HL-60/S4 (cell line): Measurements from ENCODE around the gene DNAJC2.
"Not testable (repeated sequence)": the region's sequence is repeated elsewhere in the genome, so short reads cannot be mapped to it uniquely, and the experiment has no call there.

ENCODE experiments used
- in situ Hi-C: fragments of 300-500 bp; cut with MboI; formaldehyde crosslinking; loops from 2 replicates; pipeline ENCODE4 v1.14.3; 2022; ENCODE audit warnings: low sequenced_read_pairs

DNAJC2 gene

DNA sequence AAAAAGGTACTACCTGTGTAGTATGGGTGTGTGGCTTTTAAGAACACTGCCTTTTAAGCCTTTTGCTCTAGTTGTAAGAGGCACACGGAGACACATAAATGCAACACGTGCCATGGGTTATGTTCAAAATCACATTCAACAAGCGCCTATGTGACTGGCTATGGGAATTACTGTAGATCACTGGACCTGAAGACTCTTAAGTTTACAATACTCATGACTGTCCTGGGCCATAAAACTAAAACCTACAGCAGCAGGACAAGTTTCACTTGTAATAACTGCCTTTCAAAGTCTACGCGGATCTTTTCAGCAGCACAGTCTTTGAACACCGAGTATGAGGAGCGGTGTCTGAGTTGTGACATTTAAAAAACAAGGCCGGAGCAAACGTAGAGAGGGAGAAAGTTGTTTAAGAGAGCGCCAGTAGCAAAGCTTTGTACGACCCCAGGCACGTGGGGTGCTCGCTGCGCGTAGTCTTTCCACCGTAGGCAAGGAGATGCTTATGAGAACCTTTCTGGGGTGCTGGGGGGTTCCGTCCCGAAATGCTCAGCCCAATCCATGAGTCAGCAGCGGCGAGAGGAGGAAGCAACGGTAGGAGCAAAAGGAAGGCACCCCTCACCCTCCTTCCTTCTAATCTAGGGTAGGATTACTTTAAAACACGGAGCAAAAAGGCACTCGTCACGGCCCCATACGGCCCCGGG, 662 bp downstream of the DNAJC2 start:
- in situ Hi-C loops = no loop called here

DNA sequence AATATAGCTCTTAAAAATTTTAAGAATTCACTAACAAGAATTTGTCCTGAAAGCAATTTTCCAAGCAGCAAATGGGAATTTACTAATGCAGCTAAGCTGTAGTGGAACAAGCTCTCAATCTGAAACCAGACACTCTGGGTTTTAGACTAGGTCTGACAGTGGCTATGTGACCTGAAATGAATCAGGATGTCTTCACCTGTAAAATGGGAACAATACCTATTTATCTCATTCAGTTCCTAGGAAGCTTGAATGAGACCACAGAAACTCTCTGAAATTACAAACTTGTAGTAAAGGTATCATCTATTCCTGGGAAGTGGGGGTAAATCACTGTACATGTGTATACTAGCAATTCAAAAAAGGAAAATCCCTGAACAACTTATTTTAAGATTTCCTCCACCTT, 1.2 kb downstream of the DNAJC2 start:
- in situ Hi-C loops = no loop called here

DNA sequence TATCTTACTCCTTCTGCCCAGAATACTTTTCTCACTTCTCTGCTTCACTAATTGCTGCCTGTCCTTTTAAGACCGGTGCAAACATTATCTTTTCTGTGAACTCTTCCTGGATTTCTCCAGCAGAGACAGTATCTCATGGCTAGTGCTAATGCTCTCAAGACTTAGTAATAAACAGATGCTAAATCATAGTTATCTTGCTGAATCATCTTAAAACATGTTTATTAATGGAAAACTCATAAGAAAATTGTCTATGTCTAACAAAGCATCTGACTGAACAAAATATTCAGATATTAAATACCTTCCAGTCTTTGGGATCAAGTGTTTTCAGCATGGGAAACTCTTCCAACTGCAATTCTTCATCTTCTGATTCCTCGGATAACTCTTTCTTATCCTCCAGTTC, 3.1 kb downstream of the DNAJC2 start:
- in situ Hi-C loops = no loop called here

DNA sequence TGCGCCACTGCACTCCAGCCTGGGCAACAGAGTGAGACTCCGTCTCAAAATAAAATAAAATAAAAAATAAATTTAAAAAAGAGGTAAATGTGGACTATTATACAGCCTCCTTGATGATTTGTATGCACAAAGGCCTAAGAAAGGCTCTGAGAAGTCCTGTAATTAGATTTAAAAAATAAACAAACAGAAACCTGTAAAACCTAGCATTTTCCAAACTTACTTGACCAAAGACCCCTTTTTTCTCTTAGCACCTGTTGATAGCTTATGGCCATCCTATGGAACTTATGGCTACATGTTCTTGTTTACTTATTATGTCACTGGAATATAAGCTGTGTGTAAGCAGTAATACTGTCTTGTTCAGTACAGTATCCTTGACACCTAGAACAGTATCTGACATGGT, 5.7 kb downstream of the DNAJC2 start:
- in situ Hi-C loops = no loop called here

DNA sequence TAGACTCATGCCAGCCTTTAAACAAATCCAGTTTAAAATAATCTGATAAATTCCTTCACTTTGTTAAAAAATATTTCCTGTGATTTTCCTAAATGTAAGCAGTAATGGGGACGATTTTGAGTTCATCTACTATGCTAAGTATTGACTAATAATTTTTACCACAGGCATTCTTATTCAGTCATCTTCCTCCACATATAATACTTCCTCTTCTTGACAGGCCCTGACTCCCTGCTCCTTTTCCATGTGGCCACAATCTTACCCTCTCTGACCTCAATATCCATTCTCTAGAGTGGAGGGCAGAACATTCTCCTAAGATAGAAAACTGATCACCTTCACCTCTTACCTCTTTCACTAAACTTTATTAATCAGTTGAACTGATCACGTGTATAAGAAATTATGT, 7.8 kb downstream of the DNAJC2 start:
- in situ Hi-C loops = no loop called here

DNA sequence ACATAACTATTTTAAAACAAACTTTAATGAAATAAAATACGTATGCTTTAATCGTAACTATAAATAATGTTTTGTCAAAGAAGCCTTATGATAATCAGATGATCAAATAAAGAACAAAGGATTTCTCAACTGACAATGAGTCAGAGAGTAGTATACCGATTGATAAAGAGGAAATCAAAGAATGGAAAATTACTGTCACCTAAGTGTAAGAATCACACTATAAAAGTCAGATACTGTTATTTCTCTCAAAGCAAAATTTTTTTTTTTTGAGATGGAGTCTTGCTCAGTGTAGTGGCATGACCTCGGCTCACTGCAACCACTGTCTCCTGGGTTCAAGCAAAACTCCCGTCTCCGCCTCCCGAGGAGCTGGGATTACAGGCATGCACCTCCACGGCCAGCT, 18.8 kb downstream of the DNAJC2 start:
- in situ Hi-C loops = no loop called here

DNA sequence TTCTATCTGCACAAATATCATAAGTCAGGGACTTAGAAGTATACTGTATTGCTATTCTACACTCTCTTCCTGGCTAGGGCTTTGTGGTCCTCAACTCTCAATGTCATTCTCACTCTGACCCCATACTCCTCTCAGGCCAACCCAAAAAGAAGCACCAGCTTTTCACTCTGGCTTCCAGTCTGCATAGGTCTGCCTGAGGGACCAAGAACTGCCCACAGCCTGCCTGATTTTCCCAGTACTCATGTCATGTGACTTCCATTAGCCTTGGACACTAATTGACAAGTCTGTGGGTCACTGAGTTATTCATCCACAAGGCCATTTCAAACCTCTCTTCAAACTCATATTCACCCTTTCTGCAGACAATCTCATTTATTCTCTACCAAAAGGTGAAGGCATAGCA, 27.6 kb downstream of the DNAJC2 start:
- in situ Hi-C loops = no loop called here

DNA sequence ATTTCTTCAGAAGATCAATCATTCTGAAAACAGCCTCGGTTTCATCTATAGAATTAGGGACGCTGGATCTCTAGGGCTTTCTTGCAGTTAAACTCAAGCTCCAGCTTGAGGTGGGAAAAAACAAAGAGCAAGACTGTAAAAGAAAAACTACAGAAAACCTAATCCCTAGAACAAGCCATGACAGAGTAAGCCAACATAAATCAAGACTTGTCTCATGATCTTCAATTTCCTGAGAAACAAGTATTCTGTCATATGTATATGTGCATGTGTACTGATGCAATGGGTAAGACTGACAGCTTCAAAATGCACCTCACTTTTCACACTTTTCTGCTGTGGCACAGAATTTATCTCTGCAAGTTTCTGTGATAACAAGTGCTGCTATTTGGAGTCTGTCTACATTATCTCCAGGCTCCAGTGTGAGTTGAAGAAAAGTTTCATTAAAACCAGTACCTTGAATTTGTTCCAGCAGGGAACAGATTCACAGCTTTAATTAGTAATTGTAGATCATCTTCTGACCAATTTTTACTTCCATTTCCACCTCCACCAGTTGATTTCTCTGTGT, 28.1 kb downstream of the DNAJC2 start:
- in situ Hi-C loops = no loop called here

DNA sequence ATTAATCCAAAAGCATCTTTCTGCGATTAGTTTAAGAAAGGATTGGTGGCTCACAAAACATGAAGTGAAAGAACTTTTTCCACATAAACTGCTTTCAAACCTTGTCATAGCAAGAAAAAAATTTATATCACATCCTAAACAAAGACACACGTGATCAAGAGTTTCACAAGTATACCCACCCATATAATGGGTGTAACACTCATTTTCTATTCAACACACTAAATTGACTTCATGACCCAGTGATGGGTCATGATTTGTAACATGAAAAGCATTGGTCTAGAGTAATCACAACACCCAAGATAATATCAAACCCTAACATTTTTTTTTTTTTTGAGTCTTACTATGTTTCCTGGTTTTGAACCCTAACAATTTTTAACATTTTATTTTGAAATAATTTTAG, 29.7 kb downstream of the DNAJC2 start:
- in situ Hi-C loops = no loop called here

DNA sequence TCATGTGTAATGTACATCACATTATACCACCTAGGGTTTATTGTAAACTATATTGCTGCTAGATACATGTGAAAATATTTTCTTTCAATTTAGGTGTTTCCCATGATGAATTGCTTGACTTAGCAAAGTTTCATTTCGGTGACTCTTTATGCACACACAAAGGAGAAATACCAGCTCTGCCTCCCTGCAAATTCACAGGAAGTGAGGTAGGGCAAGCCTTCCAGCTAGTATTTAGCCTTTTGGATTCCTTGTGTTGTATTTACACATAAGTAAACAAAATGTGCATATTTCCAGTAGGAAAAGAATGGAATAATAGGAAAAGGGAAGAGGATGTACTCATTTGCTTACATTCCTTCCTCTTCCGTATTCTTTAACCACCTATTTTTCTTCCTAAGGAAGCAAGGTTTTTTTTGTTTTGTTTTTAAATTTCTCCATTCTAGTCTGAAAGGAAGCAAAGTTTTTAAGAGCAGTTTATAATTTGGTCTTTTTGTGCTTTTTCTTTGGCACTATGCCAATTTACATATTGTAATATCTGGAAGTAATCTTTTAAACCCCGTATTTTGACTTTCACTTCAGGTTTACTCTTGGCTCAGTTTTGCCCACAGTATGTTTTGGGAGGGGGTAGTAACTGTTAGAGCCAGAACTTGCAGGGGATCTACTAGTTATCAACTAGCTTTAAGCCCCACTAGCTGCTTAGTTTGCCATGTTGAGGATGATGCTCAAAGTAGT, 36.9 kb downstream of the DNAJC2 start:
- in situ Hi-C loops = no loop called here

DNA sequence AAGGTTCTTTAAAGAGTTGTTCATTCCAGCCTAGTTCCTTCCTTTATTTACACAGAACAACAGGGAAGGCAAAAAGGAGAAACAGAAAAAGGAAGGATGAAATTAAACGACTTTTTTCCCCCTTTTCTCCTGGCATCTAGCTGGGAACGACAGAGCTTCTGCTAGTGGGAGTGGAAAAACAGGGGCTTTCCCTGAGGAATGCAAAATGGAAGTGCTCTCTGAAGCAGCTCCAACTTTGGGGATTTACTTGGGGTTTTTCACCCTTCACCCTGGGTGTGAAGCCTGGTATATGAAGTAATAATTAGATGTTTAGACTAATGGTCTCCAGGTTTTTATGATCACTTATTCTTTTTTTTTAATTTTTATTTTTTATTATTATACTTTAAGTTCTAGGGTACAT, 43.1 kb downstream of the DNAJC2 start:
- in situ Hi-C loops = no loop called here

DNA sequence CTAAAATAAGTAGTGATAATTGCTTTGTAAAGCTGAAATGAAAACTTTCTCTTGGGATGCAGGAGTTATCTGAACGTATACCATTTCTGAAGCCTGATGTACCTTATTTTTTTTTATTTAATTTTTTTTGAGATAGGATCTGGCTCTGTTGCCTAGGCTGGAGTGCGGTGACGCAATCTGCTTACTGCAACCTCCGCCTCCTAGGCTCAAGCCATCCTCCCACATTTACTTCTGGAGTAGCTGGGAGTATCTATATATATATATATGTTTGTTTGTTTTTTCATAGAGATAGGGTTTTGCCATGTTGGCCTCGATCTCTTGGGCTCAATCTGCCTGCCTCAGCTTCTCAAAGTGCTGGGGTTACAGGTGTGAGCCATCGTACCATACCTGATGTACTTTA, 44.9 kb downstream of the DNAJC2 start:
- in situ Hi-C loops = no loop called here

DNA sequence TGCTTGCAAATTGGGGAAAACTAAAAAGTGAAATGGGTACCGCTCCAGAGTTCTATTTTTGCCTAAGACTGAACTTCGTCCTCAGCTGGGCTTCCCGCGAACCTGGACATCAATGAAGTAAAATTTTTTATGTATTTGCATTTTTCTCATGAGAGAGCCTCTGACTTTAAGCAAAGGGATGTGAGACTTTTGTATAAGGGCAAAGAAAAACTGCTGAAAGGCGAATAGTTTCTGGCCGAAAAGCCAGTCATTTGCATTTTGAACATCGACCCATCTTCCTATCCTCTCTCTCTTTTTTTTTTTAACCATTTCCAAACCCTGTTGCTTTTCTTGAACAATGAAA, 46.8 kb downstream of the DNAJC2 start:
- in situ Hi-C loops = no loop called here

DNA sequence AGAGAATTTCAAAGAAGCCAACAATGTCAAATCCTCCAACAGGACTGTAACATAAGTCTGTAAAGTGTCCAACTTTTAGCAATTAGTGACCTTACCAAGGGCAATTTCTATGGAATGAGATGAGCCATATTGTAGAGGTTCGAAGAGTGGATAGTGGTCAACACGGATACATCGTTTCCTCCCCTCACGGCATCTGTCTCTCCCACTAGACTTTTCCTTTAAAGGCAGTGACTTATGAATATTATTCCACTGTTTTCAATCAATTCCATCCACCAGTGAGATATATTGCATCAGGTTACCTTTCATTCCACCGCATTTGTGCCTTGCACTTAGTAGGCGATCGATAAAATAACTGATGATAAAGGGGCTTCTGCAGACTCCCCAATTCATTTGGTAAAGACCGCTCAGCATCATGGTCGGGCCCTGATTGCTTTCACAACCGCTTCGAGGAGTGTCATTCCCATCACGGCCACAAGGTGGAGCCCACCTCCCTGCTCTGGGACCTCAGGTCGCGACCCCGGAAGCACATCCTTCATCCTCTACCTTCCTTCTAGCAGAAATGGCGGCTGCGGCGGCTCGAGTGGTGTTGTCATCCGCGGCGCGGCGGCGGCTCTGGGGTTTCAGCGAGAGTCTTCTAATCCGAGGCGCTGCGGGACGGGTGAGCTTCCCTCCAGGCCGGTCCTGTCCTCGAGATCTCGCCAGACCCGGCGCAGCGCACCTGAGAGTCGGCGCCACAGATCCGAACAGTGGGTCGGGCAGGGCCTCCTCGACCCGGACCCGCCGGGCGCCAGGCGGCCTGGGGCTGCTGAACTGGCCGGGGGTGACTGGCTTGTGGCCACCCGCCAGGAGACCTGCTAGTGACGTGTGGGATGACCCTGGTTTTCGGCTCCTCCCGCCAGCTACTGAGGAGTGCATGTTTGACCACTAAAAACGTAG, 47.4 kb downstream of the DNAJC2 start, which contains the start of gene PMPCB:
TSS of gene PMPCB (plus strand) at position 535 of the 936 bp plus-strand sequence. CDS start at position 560, 25 bp downstream.
- in situ Hi-C loops = no loop called here

DNA sequence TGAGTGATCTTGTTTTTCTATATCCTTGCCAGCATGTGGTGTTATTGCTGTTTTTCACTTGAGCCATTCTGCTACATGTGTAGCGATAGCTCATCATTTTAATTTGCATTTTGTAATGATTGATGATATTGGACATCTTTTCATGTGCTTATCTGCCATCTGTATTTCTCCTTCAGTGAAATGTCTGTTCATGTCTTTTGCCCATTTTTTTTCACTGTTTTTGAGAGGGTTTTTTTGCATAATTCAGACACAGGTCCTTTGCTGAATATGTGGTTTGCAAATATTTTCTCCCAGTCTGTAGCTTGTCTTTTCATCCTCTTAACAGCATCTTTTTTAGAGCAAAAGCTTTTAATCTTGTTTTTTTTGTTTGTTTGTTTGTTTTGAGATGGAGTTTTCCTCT, 51.0 kb downstream of the DNAJC2 start:
- in situ Hi-C loops = no loop called here

DNA sequence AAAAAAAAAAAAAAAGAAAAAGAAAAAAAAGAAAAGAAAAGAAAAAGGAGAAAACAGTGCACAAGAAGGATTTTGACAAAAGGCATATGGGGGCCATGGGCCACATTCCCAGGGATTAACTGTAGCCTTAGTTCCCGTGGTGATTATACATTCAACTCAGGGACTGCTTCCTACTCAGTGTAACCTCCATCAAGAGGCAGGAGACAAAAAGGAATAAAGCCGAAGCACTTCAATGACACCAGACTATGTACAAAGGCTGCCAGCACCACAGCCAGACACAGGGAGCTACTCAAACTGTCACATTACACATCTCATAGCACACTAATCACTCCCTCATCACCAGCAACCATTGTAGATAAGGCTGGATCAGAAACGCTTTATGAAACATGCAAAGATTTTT, 52.4 kb downstream of the DNAJC2 start:
- in situ Hi-C loops = no loop called here

DNA sequence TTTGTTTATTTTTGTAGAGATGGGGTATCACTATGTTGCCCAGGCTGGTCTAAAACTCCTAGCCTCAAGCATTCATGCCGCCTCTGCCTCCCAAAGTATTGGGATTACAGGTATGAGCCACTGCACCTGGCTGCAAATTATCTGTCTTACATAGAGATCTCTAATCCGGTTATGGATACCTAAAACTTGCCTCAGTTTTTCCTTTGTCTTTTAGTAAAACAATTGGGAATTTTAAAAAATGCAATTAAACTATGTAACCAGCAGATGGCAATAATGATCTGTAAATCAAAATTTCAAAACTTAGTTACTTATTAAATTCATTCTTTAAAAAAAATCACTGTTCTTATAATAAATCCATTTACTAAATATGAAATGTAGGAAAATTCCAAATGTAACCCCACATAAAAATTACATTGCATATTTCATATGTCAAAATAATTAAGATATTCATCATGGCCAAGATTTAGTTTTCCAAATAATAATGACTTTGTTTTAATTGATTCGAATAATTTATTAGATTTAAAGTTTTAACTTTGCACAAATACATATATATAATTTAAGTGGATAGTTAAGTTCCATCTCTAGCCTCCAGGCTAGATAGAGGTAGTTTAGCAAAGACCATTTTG, 61.7 kb downstream of the DNAJC2 start:
- in situ Hi-C loops = not testable (repeated sequence)

DNA sequence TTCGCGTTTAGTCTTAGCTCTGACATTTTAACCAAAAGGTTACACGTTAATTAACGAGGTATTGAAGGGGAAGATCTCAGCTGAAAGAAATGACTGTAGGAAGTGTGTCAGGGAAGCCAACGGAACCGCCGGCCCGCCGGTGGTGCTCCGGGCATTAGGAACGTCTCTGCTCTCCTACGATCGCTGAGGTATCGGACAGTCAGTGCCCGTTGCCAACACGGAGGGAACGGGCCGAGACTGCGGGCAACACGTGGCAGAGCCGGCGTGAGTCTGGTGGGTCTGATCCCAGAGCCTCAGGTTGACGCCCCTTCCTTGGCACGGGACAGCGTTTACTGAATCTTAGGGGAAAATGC, 63.8 kb downstream of the DNAJC2 start:
- in situ Hi-C loops = not testable (repeated sequence)

DNA sequence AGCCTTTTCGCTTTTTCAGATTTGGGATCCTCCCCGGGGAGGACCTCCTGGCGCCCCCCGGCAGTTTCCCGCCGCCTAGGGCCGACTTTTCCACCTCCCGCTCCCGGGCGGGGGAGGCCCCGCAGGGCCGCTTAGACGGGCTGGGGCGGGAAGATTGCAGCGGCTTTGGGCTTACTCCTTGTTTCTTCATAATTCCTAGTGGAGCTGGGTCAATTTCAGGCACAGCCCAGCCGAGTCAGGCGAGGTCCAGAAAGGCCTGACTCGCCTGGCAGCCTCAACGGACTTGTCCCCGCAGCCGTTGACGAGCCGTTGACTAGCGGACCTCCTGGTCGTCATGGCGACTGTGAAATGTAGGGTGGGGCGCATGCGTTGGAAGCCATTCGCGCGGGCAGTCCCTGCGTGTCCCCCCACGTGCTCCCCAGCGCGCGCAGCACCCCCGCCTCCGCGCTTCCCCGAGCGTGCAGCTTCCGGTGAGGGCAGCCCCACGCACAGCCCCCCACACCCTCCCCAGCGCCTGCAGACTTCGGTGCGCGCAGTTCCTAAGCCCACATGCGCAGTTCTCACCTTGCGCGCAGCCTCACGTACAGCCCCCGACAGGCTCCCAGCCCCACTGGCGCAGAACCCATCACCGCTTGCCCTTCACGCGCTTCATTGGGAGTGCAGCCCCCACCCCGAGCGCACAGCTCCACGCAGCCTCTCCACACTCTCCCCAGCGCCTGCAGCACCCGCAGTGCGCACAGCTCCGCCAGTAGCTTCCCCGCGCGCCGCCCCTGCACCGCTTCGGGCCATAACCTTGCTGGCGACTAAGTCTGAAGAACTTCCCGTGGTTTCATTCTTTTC, 64.4 kb downstream of the DNAJC2 start:
- in situ Hi-C loops = not testable (repeated sequence)

DNA sequence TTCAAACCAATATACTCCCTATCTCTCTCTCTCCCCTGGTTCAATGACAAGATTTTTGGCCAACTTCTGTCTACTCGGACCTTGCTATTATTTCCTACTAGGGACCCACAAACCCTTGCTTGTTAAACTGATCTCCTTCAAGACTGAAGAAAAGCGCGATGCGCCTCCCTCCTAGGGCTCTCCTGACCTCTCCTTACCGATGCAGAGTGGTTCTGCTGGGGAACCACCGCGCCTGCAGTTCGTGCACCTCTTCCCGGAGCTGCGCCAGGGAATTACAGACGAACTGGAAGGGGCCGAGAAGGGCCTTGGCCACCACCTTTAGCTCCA, 65.0 kb downstream of the DNAJC2 start:
- in situ Hi-C loops = not testable (repeated sequence)
